Measurements from ENCODE around the gene COMMD3.

DNA sequence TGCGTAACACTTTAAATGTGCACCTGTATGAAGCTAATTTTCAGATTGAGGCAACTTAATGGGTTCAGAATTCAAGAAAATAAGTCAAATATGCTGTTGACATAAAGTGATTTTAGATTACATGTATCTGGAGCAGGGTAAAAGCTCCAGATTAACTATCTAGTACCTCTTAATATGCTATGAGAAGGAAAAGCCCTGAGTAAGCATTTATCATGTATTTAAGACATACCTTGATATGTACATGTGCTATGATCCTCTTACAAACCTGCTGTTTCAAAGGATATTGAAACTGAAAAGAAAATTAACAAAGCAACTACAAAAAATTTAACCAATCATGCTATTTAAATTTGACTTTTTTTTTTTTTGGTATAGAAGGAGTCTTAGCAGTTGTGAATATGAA, 33.6 kb downstream of the COMMD3 start:
- TF ChIP-seq, protein P1, sequence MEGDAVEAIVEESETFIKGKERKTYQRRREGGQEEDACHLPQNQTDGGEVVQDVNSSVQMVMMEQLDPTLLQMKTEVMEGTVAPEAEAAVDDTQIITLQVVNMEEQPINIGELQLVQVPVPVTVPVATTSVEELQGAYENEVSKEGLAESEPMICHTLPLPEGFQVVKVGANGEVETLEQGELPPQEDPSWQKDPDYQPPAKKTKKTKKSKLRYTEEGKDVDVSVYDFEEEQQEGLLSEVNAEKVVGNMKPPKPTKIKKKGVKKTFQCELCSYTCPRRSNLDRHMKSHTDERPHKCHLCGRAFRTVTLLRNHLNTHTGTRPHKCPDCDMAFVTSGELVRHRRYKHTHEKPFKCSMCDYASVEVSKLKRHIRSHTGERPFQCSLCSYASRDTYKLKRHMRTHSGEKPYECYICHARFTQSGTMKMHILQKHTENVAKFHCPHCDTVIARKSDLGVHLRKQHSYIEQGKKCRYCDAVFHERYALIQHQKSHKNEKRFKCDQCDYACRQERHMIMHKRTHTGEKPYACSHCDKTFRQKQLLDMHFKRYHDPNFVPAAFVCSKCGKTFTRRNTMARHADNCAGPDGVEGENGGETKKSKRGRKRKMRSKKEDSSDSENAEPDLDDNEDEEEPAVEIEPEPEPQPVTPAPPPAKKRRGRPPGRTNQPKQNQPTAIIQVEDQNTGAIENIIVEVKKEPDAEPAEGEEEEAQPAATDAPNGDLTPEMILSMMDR (IDR thresholded peaks at IDR 0.05): no peak
- TF ChIP-seq EZH2 (IDR thresholded peaks at IDR 0.05; ENCODE audit: borderline replicate concordance, insufficient read depth, low read depth, low read length, poor library complexity, severe bottlenecking): no peak

Data from B cell (primary cell).